ENCODE data around the gene UNC5CL. TPM values are rescaled to one million over a fixed set of nuclear protein-coding genes. Genes with fewer than 3 reads are reported as not detected.

The UNC5CL gene
- polyA plus RNA-seq, 1 experiment = not detected

GRCh38 chr6:41080621-41081020 is 41.6 kb upstream of the UNC5CL start:
- Histone ChIP-seq H3K27me3 (ENCODE audit: control insufficient read depth, insufficient read depth, low read length) (no peaks in the 10 kb centered on the region), H3K36me3 (ENCODE audit: control insufficient read depth, insufficient read depth, low read length) (peaks cover 4% of the 10 kb centered on the region), H3K4me3 (ENCODE audit: low read depth, low read length) (no peak overlapping the region)
- ChIA-PET POLR2A (no interaction called here), CTCF (no interaction called here)
- TF ChIP-seq CTCF (IDR thresholded peaks at IDR 0.05; ENCODE audit: insufficient read depth, low read depth, low read length) = no peak
- no peak for DNase-seq (ENCODE audit: low read depth)

- Histone ChIP-seq H3K4me3 (ENCODE audit: low read depth, low read length) (no peak overlapping the region), H3K27me3 (ENCODE audit: control insufficient read depth, insufficient read depth, low read length) (no peaks in the 10 kb centered on the region), H3K36me3 (ENCODE audit: control insufficient read depth, insufficient read depth, low read length) (peaks cover 4% of the 10 kb centered on the region)
- no peak for DNase-seq (ENCODE audit: low read depth)
- ChIA-PET POLR2A (no interaction called here), CTCF (no interaction called here)
- no peak for TF ChIP-seq CTCF (IDR thresholded peaks at IDR 0.05; ENCODE audit: insufficient read depth, low read depth, low read length)
Measured at GRCh38 chr6:41079080-41079479, 40.1 kb upstream of the UNC5CL start.

GRCh38 chr6:41078101-41078500 is 39.1 kb upstream of the UNC5CL start:
- Histone ChIP-seq H3K27me3 (ENCODE audit: control insufficient read depth, insufficient read depth, low read length) (no peaks in the 10 kb centered on the region), H3K4me3 (ENCODE audit: low read depth, low read length) (no peak overlapping the region), H3K36me3 (ENCODE audit: control insufficient read depth, insufficient read depth, low read length) (peaks cover 3% of the 10 kb centered on the region)
- DNase-seq (ENCODE audit: low read depth) = no peak
- CTCF ChIA-PET = interaction anchor here (0.6 to 1.3 kb wide), 2 partner anchors 27 to 104 kb away, joined by 3 to 5 read pairs; no protein-coding TSS in a partner anchor
- POLR2A ChIA-PET = no interaction called here
- TF ChIP-seq CTCF (IDR thresholded peaks at IDR 0.05; ENCODE audit: insufficient read depth, low read depth, low read length) = no peak

- no peak for TF ChIP-seq CTCF (IDR thresholded peaks at IDR 0.05; ENCODE audit: insufficient read depth, low read depth, low read length)
- Histone ChIP-seq H3K27me3 (ENCODE audit: control insufficient read depth, insufficient read depth, low read length) (no peaks in the 10 kb centered on the region), H3K4me3 (ENCODE audit: low read depth, low read length) (no peak overlapping the region), H3K36me3 (ENCODE audit: control insufficient read depth, insufficient read depth, low read length) (peaks cover 3% of the 10 kb centered on the region)
- CTCF ChIA-PET = interaction anchor here (0.6 to 1.3 kb wide), 2 partner anchors 27 to 105 kb away, joined by 3 to 5 read pairs; no protein-coding TSS in a partner anchor
- no peak for DNase-seq (ENCODE audit: low read depth)
- POLR2A ChIA-PET = no interaction called here
Measured at GRCh38 chr6:41077536-41077935, 38.5 kb upstream of the UNC5CL start.

- H3K4me3 ChIP-seq (ENCODE audit: low read depth, low read length) = no peak overlapping the region
- no peak for DNase-seq (ENCODE audit: low read depth)
- no peak for TF ChIP-seq CTCF (IDR thresholded peaks at IDR 0.05; ENCODE audit: insufficient read depth, low read depth, low read length)
- peaks cover 3% of the 10 kb centered on the region for H3K36me3 ChIP-seq (ENCODE audit: control insufficient read depth, insufficient read depth, low read length)
- ChIA-PET CTCF (interaction anchor here (0.6 to 1.3 kb wide), 5 partner anchors 16 to 107 kb away, joined by 3 to 6 read pairs (median 3); no protein-coding TSS in a partner anchor), POLR2A (no interaction called here)
- H3K27me3 ChIP-seq (ENCODE audit: control insufficient read depth, insufficient read depth, low read length) = no peaks in the 10 kb centered on the region
Measured at GRCh38 chr6:41075651-41076626, 36.9 kb upstream of the UNC5CL start.
